ENCODE results near the gene TMEM209.
A peak's percentile ranks its signal among the peaks of the same experiment; 100 is the strongest.
"Not testable (repeated sequence)": the region's sequence is repeated elsewhere in the genome, so short reads cannot be mapped to it uniquely, and the experiment has no call there.

Gene TMEM209

DNA sequence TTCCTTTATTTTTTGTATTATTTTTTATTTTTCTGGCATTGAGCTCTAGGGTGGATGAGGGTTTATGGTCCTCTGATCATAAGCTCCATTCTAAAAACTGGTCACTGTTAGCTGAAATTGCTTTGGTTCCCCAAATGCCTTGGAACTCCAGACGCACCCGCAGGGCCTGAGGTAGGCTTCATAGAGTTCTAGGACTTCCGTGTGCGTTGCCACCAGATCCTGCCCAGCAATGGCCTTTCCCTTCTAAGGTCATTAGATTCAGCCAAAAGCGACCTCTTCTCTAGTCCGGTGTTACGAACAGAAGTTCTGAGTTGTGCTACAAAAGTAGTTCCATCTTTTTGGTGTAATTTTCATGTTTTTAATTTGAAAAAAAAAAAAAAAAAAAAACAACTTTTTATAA is 70.5 kb downstream of the TMEM209 start:
- no peak overlapping the region for H3K4me3 ChIP-seq (ENCODE audit: low read length)
- DNase-seq (ENCODE audit: low read depth, low spot score), result no peak

GRCh38 chr7:130134106-130134636 is 71.0 kb downstream of the TMEM209 start:
- DNase-seq (ENCODE audit: low read depth, low spot score), result no peak
- H3K4me3 ChIP-seq (ENCODE audit: low read length), result no peak overlapping the region

DNA sequence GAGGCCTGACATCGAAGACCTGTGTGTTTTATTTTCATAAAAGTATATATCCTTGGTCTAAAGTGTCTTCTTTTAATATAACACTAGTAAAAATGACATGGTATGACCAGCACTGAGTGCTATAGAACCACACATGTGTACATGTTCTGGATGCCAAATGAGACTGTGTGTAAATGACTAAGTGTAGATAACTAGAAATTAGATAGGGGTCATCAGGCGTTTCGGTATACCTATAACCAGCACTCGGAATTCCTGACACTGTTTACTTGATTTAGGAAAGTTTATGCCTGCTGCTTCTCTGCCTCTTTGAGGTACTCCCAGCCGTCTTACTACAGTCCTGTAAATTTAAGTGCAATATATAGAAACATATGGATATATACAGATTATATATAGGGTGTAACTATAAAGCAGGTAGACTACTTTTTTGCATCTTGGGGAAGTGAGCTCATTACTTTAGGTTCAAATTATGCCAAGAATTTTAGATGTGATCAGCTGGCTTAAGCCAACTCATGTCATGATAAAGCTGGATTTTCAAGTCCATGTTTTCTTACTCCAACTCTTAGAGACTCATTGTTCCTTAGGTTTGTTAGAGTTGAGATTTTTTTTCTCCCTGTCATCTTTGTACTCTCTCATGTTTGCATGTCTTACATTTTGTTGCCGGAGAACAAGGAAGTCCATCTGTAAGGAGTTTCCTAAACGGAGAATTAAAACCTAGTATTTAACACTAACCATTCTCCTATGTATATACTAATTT is 72.0 kb downstream of the TMEM209 start:
- no peak overlapping the region for H3K4me3 ChIP-seq (ENCODE audit: low read length)
- DNase-seq (ENCODE audit: low read depth, low spot score), result no peak

GRCh38 chr7:130131964-130132875 is 73.0 kb downstream of the TMEM209 start:
- H3K4me3 ChIP-seq (ENCODE audit: low read length), result no peak overlapping the region
- no peak for DNase-seq (ENCODE audit: low read depth, low spot score)

DNA sequence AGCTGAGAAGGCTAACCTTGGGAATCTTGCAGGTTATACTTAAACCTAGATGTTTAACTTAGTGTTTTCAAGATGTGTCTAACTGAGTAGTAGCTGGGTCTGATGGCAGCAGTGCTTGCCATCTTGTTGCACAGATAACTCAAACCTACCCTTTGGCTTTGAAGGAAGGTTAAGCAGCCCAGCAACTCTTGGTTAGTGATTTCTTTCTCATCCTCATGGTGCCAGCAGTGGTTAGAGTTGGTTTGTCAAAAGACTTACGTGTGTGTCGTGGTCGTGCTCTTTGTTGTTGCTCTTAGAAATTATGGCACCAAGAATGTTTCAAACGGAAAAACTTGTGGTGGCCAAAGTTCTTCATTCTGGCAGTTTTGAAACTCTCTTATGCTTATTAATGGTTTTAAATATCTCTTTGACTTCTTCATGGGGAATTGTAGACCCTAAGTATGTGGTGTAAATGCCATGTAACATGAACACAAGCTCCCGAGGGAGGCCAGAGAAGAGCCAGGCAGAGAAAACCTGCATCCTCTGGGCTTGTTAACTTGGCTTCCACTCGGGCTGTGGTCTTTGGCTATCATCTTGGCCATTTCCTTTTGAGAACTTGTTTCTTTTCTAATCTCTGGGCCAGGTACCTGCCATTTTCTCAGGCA is 73.9 kb downstream of the TMEM209 start:
- H3K4me3 ChIP-seq (ENCODE audit: low read length), result no peak overlapping the region
- peak; percentile 18 for DNase-seq (ENCODE audit: low read depth, low spot score)

GRCh38 chr7:130129011-130129411 is 76.2 kb downstream of the TMEM209 start:
- no peak overlapping the region for H3K4me3 ChIP-seq (ENCODE audit: low read length)
- no peak for DNase-seq (ENCODE audit: low read depth, low spot score)

GRCh38 chr7:130127821-130128317 is 77.3 kb downstream of the TMEM209 start:
- DNase-seq (ENCODE audit: low read depth, low spot score), result no peak
- no peak overlapping the region for H3K4me3 ChIP-seq (ENCODE audit: low read length)

DNA sequence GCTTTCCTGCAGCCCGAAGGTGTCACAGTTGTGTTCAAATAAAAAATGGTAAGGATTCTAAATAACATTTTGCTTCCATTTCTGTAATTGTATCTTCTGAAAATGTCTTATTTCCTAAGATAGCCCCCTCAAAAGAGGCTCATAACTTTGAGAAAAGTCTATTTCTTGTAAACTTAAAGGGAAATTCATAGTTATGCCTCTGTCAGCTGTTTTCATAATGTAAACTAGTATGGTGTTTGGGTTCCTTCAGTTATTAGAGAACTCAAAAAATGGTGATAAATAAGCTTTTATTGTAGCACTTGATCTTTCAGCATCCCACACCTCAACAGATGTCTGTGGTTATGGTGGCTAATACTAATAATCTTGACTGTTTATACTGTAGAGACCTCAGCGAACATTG is 77.8 kb downstream of the TMEM209 start:
- H3K4me3 ChIP-seq (ENCODE audit: low read length), result no peak overlapping the region
- no peak for DNase-seq (ENCODE audit: low read depth, low spot score)

GRCh38 chr7:130126840-130127239 is 78.4 kb downstream of the TMEM209 start:
- not testable (repeated sequence) for DNase-seq (ENCODE audit: low read depth, low spot score); H3K4me3 ChIP-seq (ENCODE audit: low read length)

DNA sequence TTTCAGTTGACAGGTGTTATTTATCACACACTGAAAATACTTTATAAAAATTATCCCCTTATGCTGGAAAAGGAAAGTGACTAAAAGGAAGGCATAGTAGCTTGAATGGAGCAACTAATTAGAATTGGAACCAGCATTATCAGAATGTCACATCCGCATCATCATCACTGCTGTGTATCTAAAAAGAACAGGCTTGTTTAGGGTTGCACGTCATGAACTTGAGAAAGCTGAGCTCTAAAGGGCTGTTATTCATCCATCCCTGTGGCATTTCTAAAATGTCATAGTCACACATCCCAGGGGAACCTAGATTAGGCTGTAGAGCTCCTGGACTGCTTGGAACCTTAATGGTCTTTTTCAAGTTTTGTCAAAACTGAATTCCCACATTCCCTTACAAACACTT is 80.5 kb downstream of the TMEM209 start:
- no peak overlapping the region for H3K4me3 ChIP-seq (ENCODE audit: low read length)
- no peak for DNase-seq (ENCODE audit: low read depth, low spot score)

GRCh38 chr7:130123501-130123900 is 81.7 kb downstream of the TMEM209 start:
- H3K4me3 ChIP-seq (ENCODE audit: low read length), result no peak overlapping the region
- no peak for DNase-seq (ENCODE audit: low read depth, low spot score)

GRCh38 chr7:130118801-130119200 is 86.4 kb downstream of the TMEM209 start:
- DNase-seq (ENCODE audit: low read depth, low spot score), result no peak
- no peak overlapping the region for H3K4me3 ChIP-seq (ENCODE audit: low read length)

DNA sequence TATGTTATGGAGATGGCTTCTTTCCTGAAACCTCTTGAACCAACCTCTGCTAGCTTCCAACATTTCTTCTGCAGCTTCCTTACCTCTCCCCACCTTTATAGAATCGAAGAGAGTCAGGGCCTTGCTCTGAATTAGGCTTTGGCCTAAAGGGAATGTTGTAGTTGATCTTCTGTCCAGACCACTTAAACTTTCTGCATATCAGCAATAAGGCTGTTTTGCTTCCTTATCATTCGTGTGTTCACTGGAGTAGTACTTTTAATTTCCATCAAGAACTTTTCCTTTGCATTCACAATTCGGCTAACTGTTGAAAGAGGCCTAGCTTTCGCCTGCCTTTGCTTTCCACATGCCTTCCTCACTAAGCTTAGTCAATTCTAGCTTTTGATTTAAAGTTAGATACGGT is 86.9 kb downstream of the TMEM209 start:
- no peak for DNase-seq (ENCODE audit: low read depth, low spot score)
- H3K4me3 ChIP-seq (ENCODE audit: low read length), result no peak overlapping the region

- H3K4me3 ChIP-seq (ENCODE audit: low read length), result no peak overlapping the region
- DNase-seq (ENCODE audit: low read depth, low spot score), result no peak
Measured at GRCh38 chr7:130114776-130115175, 90.4 kb downstream of the TMEM209 start.

All from Jurkat, Clone E6-1 (cell line).